Neural crest cell (in vitro differentiated cells): Measurements from ENCODE around the gene BDKRB2. TPM values are rescaled to one million over a fixed set of nuclear protein-coding genes. Genes with fewer than 3 reads are reported as not detected.

ENCODE experiments used
- DNase-seq: peaks from one replicate; pipeline ENCODE4 v3.0.0; 2021; ENCODE audit warnings: low read depth, mixed read lengths, low spot score
- H3K27ac Mint-ChIP-seq: one replicate; pipeline ENCODE4 v1.8.0; 2021; ENCODE audit warnings: mild to moderate bottlenecking, mixed read lengths; ENCODE audit not compliant: unreplicated experiment
- H3K27me3 Mint-ChIP-seq: 2 replicates; pipeline ENCODE4 v1.8.0; 2021; ENCODE audit warnings: low read depth, mild to moderate bottlenecking, mixed read lengths
- H3K36me3 Mint-ChIP-seq: 2 replicates; pipeline ENCODE4 v1.8.0; 2021; ENCODE audit warnings: low read depth, mild to moderate bottlenecking, mixed read lengths
- H3K4me1 Mint-ChIP-seq: 2 replicates; pipeline ENCODE4 v1.8.0; 2021; ENCODE audit warnings: mixed read lengths
- H3K4me3 Mint-ChIP-seq: one replicate; pipeline ENCODE4 v1.8.0; 2021; ENCODE audit warnings: mild to moderate bottlenecking, mixed read lengths
- H3K9me3 Mint-ChIP-seq: 2 replicates; pipeline ENCODE4 v1.8.0; 2021; ENCODE audit warnings: mixed read lengths
- CTCF ChIP-seq: fragments of 200-600 bp; sonication (generic); conservative IDR thresholded peaks from 2 replicates; pipeline ENCODE4 v1.5.0; 2021; ENCODE audit warnings: antibody characterized with exemption, mild to moderate bottlenecking
- total RNA-seq: library from RNA; stranded (reverse); gene quantifications from 2 replicates; pipeline ENCODE4 v1.2.1, GENCODE V29; 2021

The BDKRB2 gene
- total RNA-seq, 1 donor from 2014 or later = 0.09 TPM

GRCh38 chr14:96208739-96209138 lies 4.1 kb downstream of the BDKRB2 start:
- no peaks in the 10 kb centered on the region for H3K36me3 Mint-ChIP-seq
- no peaks in the 10 kb centered on the region for H3K9me3 Mint-ChIP-seq
- peaks cover 6% of the 10 kb centered on the region for H3K4me1 Mint-ChIP-seq
- DNase-seq = no peak
- TF ChIP-seq CTCF = no peak
- H3K27ac Mint-ChIP-seq = no peak overlapping the region
- peaks cover 7% of the 10 kb centered on the region for H3K27me3 Mint-ChIP-seq
- H3K4me3 Mint-ChIP-seq = no peak overlapping the region

- peaks cover 7% of the 10 kb centered on the region for H3K27me3 Mint-ChIP-seq
- no peak overlapping the region for H3K4me3 Mint-ChIP-seq
- H3K4me1 Mint-ChIP-seq = no peaks in the 10 kb centered on the region
- TF ChIP-seq CTCF = no peak
- H3K36me3 Mint-ChIP-seq = no peaks in the 10 kb centered on the region
- no peak for DNase-seq
- no peak overlapping the region for H3K27ac Mint-ChIP-seq
- H3K9me3 Mint-ChIP-seq = no peaks in the 10 kb centered on the region
Observed at GRCh38 chr14:96212140-96212539, 7.5 kb downstream of the BDKRB2 start.

- Mint-ChIP-seq H3K36me3 (no peaks in the 10 kb centered on the region), H3K9me3 (no peaks in the 10 kb centered on the region), H3K27ac (no peak overlapping the region)
Observed at GRCh38 chr14:96212896-96213295, 8.3 kb downstream of the BDKRB2 start.

GRCh38 chr14:96213871-96214465 lies 9.3 kb downstream of the BDKRB2 start:
- no peaks in the 10 kb centered on the region for H3K4me1 Mint-ChIP-seq
- no peak for TF ChIP-seq CTCF
- H3K36me3 Mint-ChIP-seq = no peaks in the 10 kb centered on the region
- H3K27ac Mint-ChIP-seq = no peak overlapping the region
- no peak overlapping the region for H3K4me3 Mint-ChIP-seq
- peaks cover 7% of the 10 kb centered on the region for H3K27me3 Mint-ChIP-seq
- no peaks in the 10 kb centered on the region for H3K9me3 Mint-ChIP-seq
- DNase-seq = no peak

More at GRCh38 chr14:96212896-96213295, 8.3 kb downstream of the BDKRB2 start:
- H3K27me3 Mint-ChIP-seq = peaks cover 7% of the 10 kb centered on the region
- no peaks in the 10 kb centered on the region for H3K4me1 Mint-ChIP-seq
- H3K4me3 Mint-ChIP-seq = no peak overlapping the region
- no peak for TF ChIP-seq CTCF
- no peak for DNase-seq

- Mint-ChIP-seq H3K36me3 (no peaks in the 10 kb centered on the region), H3K27me3 (peaks cover 7% of the 10 kb centered on the region), H3K4me1 (no peaks in the 10 kb centered on the region), H3K27ac (no peak overlapping the region), H3K4me3 (no peak overlapping the region), H3K9me3 (no peaks in the 10 kb centered on the region)
- no peak for DNase-seq
- no peak for TF ChIP-seq CTCF
Observed at GRCh38 chr14:96214793-96215192, 10.2 kb downstream of the BDKRB2 start.
